Liver (tissue), 3 donors: ENCODE measurements around the gene EHMT1.

Experiments used
- ATF3 ChIP-seq: IDR thresholded peaks from 2 replicates; pipeline ENCODE4 v1.6.1; 2016; ENCODE audit warnings: antibody characterized with exemption
- CTCF ChIP-seq: fragments of 150-350 bp; IDR thresholded peaks from 2 replicates; pipeline ENCODE4 v1.5.1; 2017; ENCODE audit warnings: improper control_type of control experiment, low read depth, low read length; ENCODE audit not compliant: missing input control
- EGR1 ChIP-seq, 2 donors: IDR thresholded peaks; 2 replicates each; pipeline ENCODE4 v1.6.1; 2016 to 2018; ENCODE audit warnings: antibody characterized with exemption in 2 of 2, low read depth in 2 of 2
- FOXA1 ChIP-seq: IDR thresholded peaks from 2 replicates; pipeline ENCODE4 v1.6.1; 2016; ENCODE audit warnings: antibody characterized with exemption
- GABPA ChIP-seq, 2 donors: IDR thresholded peaks in 1 of 2; conservative IDR thresholded peaks in 1 of 2; 2 replicates each; pipeline ENCODE4 v1.6.1; 2016; ENCODE audit warnings: antibody characterized with exemption in 2 of 2, mild to moderate bottlenecking in 1 of 2, moderate library complexity in 1 of 2
- JUND ChIP-seq, 2 donors: IDR thresholded peaks; 2 replicates each; pipeline ENCODE4 v1.6.1; 2016; ENCODE audit warnings: antibody characterized with exemption in 2 of 2
- MAX ChIP-seq: IDR thresholded peaks from 2 replicates; pipeline ENCODE4 v1.6.1; 2016; ENCODE audit warnings: antibody characterized with exemption
- NR2F2 ChIP-seq: IDR thresholded peaks from 2 replicates; pipeline ENCODE4 v1.6.1; 2016; ENCODE audit warnings: antibody characterized with exemption
- REST ChIP-seq: IDR thresholded peaks from 2 replicates; pipeline ENCODE4 v1.6.1; 2016; ENCODE audit warnings: antibody characterized with exemption, mild to moderate bottlenecking
- RXRA ChIP-seq, 2 donors: IDR thresholded peaks; 2 replicates each; pipeline ENCODE4 v1.6.1; 2017 to 2018; ENCODE audit warnings: antibody characterized with exemption in 2 of 2, mild to moderate bottlenecking in 1 of 2
- donor health status: healthy.
- donor health status: healthy.

GRCh38 chr9:137881591-137882505, 263.0 kb downstream of the EHMT1 start:
- TF ChIP-seq RXRA (IDR thresholded peaks at IDR 0.05): no peak
- TF ChIP-seq MAX: no peak
- no peak for TF ChIP-seq CTCF
- no peak for TF ChIP-seq EGR1 (IDR thresholded peaks at IDR 0.05; ENCODE audit: low read depth in 2 of 2)
- TF ChIP-seq GABPA (IDR thresholded peaks at IDR 0.05 in 1 of 2, conservative IDR thresholded peaks at IDR 0.05 in 1 of 2): no peak
- TF ChIP-seq REST: no peak
- TF ChIP-seq ATF3: no peak
- TF ChIP-seq FOXA1: no peak
- TF ChIP-seq JUND (IDR thresholded peaks at IDR 0.05): no peak
- no peak for TF ChIP-seq NR2F2
